ENCODE measurements around the gene LRRC46. TPM values are rescaled to one million over a fixed set of nuclear protein-coding genes. Genes with fewer than 3 reads are reported as not detected.

Gene LRRC46
- total and polyA plus RNA-seq, 10 of the 15 experiments (the other 5 are each of a cell fraction or from before 2014, with no cell fraction given) = 0.15 to 1.8 (median 0.38) TPM; not detected in 1

- DNase-seq (ENCODE audit: low read depth, low spot score) (no peak), ATAC-seq (no peak), FAIRE-seq (no peak)
- H3K4me3 ChIP-seq = no peak overlapping the region
- H3K36me3 ChIP-seq (ENCODE audit: control insufficient read depth in 2 of 2, insufficient read depth in 2 of 2, low read length in 1 of 2) = no peaks in the 10 kb centered on the region
- TF ChIP-seq IRF4 (IDR thresholded peaks at IDR 0.05; ENCODE audit: low read depth, low read length) (no peak), USF1 (IDR thresholded peaks at IDR 0.05; ENCODE audit: borderline replicate concordance, extremely low read length, insufficient read depth, low read depth, low read length) (no peak), SPI1 (IDR thresholded peaks at IDR 0.05; ENCODE audit: borderline replicate concordance, insufficient read depth, low read depth, low read length) (no peak), YY1 (IDR thresholded peaks at IDR 0.05; ENCODE audit: low read depth, low read length) (no peak), ZNF622 (IDR thresholded peaks at IDR 0.05) (no peak), BHLHE40 (IDR thresholded peaks at IDR 0.05; ENCODE audit: borderline replicate concordance in 1 of 2, low read depth in 2 of 2, low read length in 1 of 2) (no peak), RELA (IDR thresholded peaks at IDR 0.05; ENCODE audit: borderline replicate concordance, partially characterized antibody) (no peak), NR2C2 (IDR thresholded peaks at IDR 0.05; ENCODE audit: borderline replicate concordance, control insufficient read depth, insufficient read length, low read depth) (no peak), ZNF274 (IDR thresholded peaks at IDR 0.05; ENCODE audit: insufficient read depth, insufficient read length) (no peak), PBX3 (IDR thresholded peaks at IDR 0.05; ENCODE audit: insufficient replicate concordance, low read depth, low read length) (no peak), SRF (IDR thresholded peaks at IDR 0.05; ENCODE audit: low read depth in 2 of 2, low read length in 2 of 2) (no peak), BCLAF1 (IDR thresholded peaks at IDR 0.05) (no peak), CREM (IDR thresholded peaks at IDR 0.05; ENCODE audit: low read depth) (no peak)
- in situ Hi-C loops (cut with MboI) = no loop called here
- ChIA-PET POLR2A (no interaction called here), SMC1A (ENCODE audit: uncharacterized antibody, unreplicated experiment) (interaction anchor here (0.8 kb wide), 1 partner anchor 20 kb away, joined by 6 read pairs; no protein-coding TSS in a partner anchor), CTCF (interaction anchor here (1.0 to 2.1 kb wide), 3 partner anchors 19 to 120 kb away, joined by 3 to 9 read pairs (median 3); partner anchors contain the start of gene SP6), RAD21 (ENCODE audit: unreplicated experiment) (interaction anchor here (1.4 kb wide), 2 partner anchors 19 to 147 kb away, joined by 4 read pairs; no protein-coding TSS in a partner anchor)
- no peaks in the 10 kb centered on the region for H4K20me1 ChIP-seq (ENCODE audit: control insufficient read depth, insufficient read depth)
- no peaks in the 10 kb centered on the region for H3K9me3 ChIP-seq (replicated peaks; ENCODE audit: control insufficient read depth, insufficient read depth, low read length)
- no peak overlapping the region for H3K27ac ChIP-seq (ENCODE audit: control insufficient read depth, insufficient read depth)
- H2AFZ ChIP-seq (ENCODE audit: control insufficient read depth, low read depth, low read length) = no peak overlapping the region
- intact Hi-C loops (cut with micrococcal nuclease; ENCODE audit: unreplicated experiment) = no loop called here
- H3K27me3 ChIP-seq (replicated peaks in 1 of 2; ENCODE audit: control insufficient read depth in 2 of 2, insufficient read depth in 2 of 2, low read length in 1 of 2) = peaks cover 0 to 7% of the 10 kb centered on the region in 2 experiments
- H3K4me1 ChIP-seq (ENCODE audit: control insufficient read depth, insufficient read depth, low read length) = peaks cover 6% of the 10 kb centered on the region; the same call in 1 of the 2 replicates
- H3K9ac ChIP-seq (ENCODE audit: control insufficient read depth, insufficient read depth, low read length) = no peak overlapping the region
- no TSS peak for BruUV-seq (replicated peaks)
- H3K4me2 ChIP-seq (ENCODE audit: control insufficient read depth, insufficient read depth) = no peak overlapping the region
- no peaks in the 10 kb centered on the region for H3K79me2 ChIP-seq (ENCODE audit: control insufficient read depth, insufficient read depth, low read length)
Measured at GRCh38 chr17:47871048-47871447, 39.6 kb downstream of the LRRC46 start.
